ENCODE data around the gene PPP2R5D. TPM values are rescaled to one million over a fixed set of nuclear protein-coding genes. Genes with fewer than 3 reads are reported as not detected.
"Not testable (repeated sequence)": the region's sequence is repeated elsewhere in the genome, so short reads cannot be mapped to it uniquely, and the experiment has no call there.

PPP2R5D gene
- total and polyA plus RNA-seq, 7 donors: 26.7 to 41.5 (median 35.5) TPM

- Histone ChIP-seq H3K27ac (no peak overlapping the region), H3K4me3 (no peak overlapping the region), H3K4me1 (no peaks in the 10 kb centered on the region), H3K27me3 (no peaks in the 10 kb centered on the region), H3K36me3 (peaks cover 0 to 16% (median 0%) of the 10 kb centered on the region in 4 donors), H3K9me3 (no peaks in the 10 kb centered on the region)
- no peak for TF ChIP-seq POLR2A (IDR thresholded peaks at IDR 0.05)
- TF ChIP-seq EP300 (IDR thresholded peaks at IDR 0.05): no peak
- TF ChIP-seq CTCF (IDR thresholded peaks at IDR 0.05): no peak
- no peak for TF ChIP-seq POLR2AphosphoS5 (IDR thresholded peaks at IDR 0.05)
- DNase-seq: no peak
- intact Hi-C loops (cut with DNase I): no loop called here
These were observed 12.1 kb downstream of the PPP2R5D start for GRCh38 chr6:42996513-42996912.

GRCh38 chr6:42998205-42998604 is 13.8 kb downstream of the PPP2R5D start:
- H3K4me3 ChIP-seq; intact Hi-C loops (cut with DNase I); DNase-seq; H3K27me3 ChIP-seq; H3K9me3 ChIP-seq; H3K4me1 ChIP-seq; H3K27ac ChIP-seq: not testable (repeated sequence)
- peaks cover 0 to 16% (median 0%) of the 10 kb centered on the region in 4 donors for H3K36me3 ChIP-seq
- 94 to 96% methylated on average over 9 of the region's 9 CpGs for WGBS, 2 donors

- Histone ChIP-seq H3K9me3 (no peaks in the 10 kb centered on the region), H3K27ac (no peak overlapping the region), H3K27me3 (no peaks in the 10 kb centered on the region), H3K36me3 (peaks cover under 1 to 24% (median 5%) of the 10 kb centered on the region in 4 donors), H3K4me1 (no peaks in the 10 kb centered on the region), H3K4me3 (no peak overlapping the region)
- TF ChIP-seq CTCF (IDR thresholded peaks at IDR 0.05): no peak
- TF ChIP-seq POLR2A (IDR thresholded peaks at IDR 0.05): no peak
- no peak for DNase-seq
- intact Hi-C loops (cut with DNase I): no loop called here
- whole genome bisulfite sequencing, 2 donors: 96 to 97% methylated on average over 8 of the region's 8 CpGs
These were observed 17.5 kb downstream of the PPP2R5D start for GRCh38 chr6:43001843-43002242.

GRCh38 chr6:43005844-43006243 is 21.5 kb downstream of the PPP2R5D start:
- no peak overlapping the region for H3K4me3 ChIP-seq
- no peak for DNase-seq
- intact Hi-C loops (cut with DNase I): no loop called here
- 91 to 95% methylated on average over 5 of the region's 5 CpGs for WGBS, 2 donors
- H3K36me3 ChIP-seq: peaks cover 22 to 65% (median 37%) of the 10 kb centered on the region in 4 donors
- TF ChIP-seq EP300 (IDR thresholded peaks at IDR 0.05) (no peak), POLR2A (IDR thresholded peaks at IDR 0.05) (no peak), POLR2AphosphoS5 (IDR thresholded peaks at IDR 0.05) (no peak), CTCF (IDR thresholded peaks at IDR 0.05) (no peak)
- no peaks in the 10 kb centered on the region for H3K4me1 ChIP-seq
- H3K9me3 ChIP-seq: no peaks in the 10 kb centered on the region
- H3K27me3 ChIP-seq: no peaks in the 10 kb centered on the region
- H3K27ac ChIP-seq: no peak overlapping the region

- no peak for DNase-seq
- intact Hi-C loops (cut with DNase I): no loop called here
- H3K36me3 ChIP-seq: peaks cover 26 to 69% (median 41%) of the 10 kb centered on the region in 4 donors
These were observed 21.9 kb downstream of the PPP2R5D start for GRCh38 chr6:43006251-43006650.

More at GRCh38 chr6:43006251-43006650, 21.9 kb downstream of the PPP2R5D start:
- H3K27me3 ChIP-seq: no peaks in the 10 kb centered on the region
- no peak overlapping the region for H3K4me3 ChIP-seq
- H3K4me1 ChIP-seq: no peaks in the 10 kb centered on the region
- 96 to 97% methylated on average over 11 of the region's 11 CpGs for WGBS, 2 donors
- H3K9me3 ChIP-seq: no peaks in the 10 kb centered on the region
- TF ChIP-seq CTCF (IDR thresholded peaks at IDR 0.05) (no peak), POLR2AphosphoS5 (IDR thresholded peaks at IDR 0.05) (no peak), POLR2A (IDR thresholded peaks at IDR 0.05) (no peak), EP300 (IDR thresholded peaks at IDR 0.05) (no peak)
- H3K27ac ChIP-seq: no peak overlapping the region

Data from sigmoid colon (tissue), 7 donors.